DND-41 (cell line): ENCODE data around the gene EPN1.
"Not testable (repeated sequence)": the region's sequence is repeated elsewhere in the genome, so short reads cannot be mapped to it uniquely, and the experiment has no call there.

Experiments used
- ATAC-seq: fragments of 200-7000 bp; cut with Tn5 transposase; 3 replicates; pipeline ENCODE4 v1.9.1; 2021; ENCODE audit warnings: low read depth; ENCODE audit not compliant: insufficient read depth
- DNase-seq: peaks from one replicate; pipeline ENCODE4 v3.0.0-alpha.2; 2020
- H2AFZ ChIP-seq: 2 replicates; pipeline ENCODE4 v1.6.0; 2012; ENCODE audit warnings: low read depth, low read length
- H3K27ac ChIP-seq: 2 replicates; pipeline ENCODE4 v1.5.1; 2012; ENCODE audit warnings: low read length, inconsistent platforms
- H3K27me3 ChIP-seq: fragments of 200-600 bp; sonication (generic); 2 replicates; pipeline ENCODE4 v1.6.0; 2012; ENCODE audit warnings: low read length, mild to moderate bottlenecking, inconsistent platforms; ENCODE audit not compliant: insufficient read depth, poor library complexity
- H3K36me3 ChIP-seq: 2 replicates; pipeline ENCODE4 v1.5.1; 2012; ENCODE audit warnings: low read length, inconsistent platforms; ENCODE audit not compliant: insufficient read depth
- H3K4me1 ChIP-seq: 2 replicates; pipeline ENCODE4 v1.5.1; 2012; ENCODE audit warnings: mild to moderate bottlenecking, low read length; ENCODE audit not compliant: insufficient read depth
- H3K4me2 ChIP-seq: 2 replicates; pipeline ENCODE4 v1.6.0; 2012; ENCODE audit warnings: mild to moderate bottlenecking, moderate library complexity, low read length, inconsistent platforms; ENCODE audit not compliant: insufficient read depth
- H3K4me3 ChIP-seq, 2 experiments: fragments of 200-600 bp in 1 of 2; shearing (Covaris generic) in 1 of 2; 2 replicates each; pipeline ENCODE4 v1.5.1; 2012 to 2016; ENCODE audit warnings: inconsistent platforms in 2 of 2, low read length in 2 of 2, mild to moderate bottlenecking in 2 of 2, low read depth in 1 of 2, moderate library complexity in 1 of 2
- H3K79me2 ChIP-seq: 2 replicates; pipeline ENCODE4 v1.6.0; 2012; ENCODE audit warnings: low read length, inconsistent platforms; ENCODE audit not compliant: insufficient read depth
- H3K9ac ChIP-seq: 2 replicates; pipeline ENCODE4 v1.6.0; 2012; ENCODE audit warnings: low read depth, mild to moderate bottlenecking, inconsistent platforms, low read length, moderate library complexity
- H3K9me3 ChIP-seq: 2 replicates; pipeline ENCODE4 v1.5.1; 2012; ENCODE audit warnings: low read length, moderate library complexity, mild to moderate bottlenecking, inconsistent platforms; ENCODE audit not compliant: insufficient read depth, severe bottlenecking
- H4K20me1 ChIP-seq: 2 replicates; pipeline ENCODE4 v1.6.0; 2012; ENCODE audit warnings: low read length; ENCODE audit not compliant: insufficient read depth
- CTCF ChIP-seq: IDR thresholded peaks from 2 replicates; pipeline ENCODE4 v1.5.1; 2012; ENCODE audit warnings: borderline replicate concordance, low read length, moderate library complexity, mild to moderate bottlenecking; ENCODE audit not compliant: poor library complexity, severe bottlenecking; ENCODE audit errors: extremely low read depth
- EZH2 ChIP-seq: IDR thresholded peaks from 3 replicates; pipeline ENCODE4 v1.6.1; 2012; ENCODE audit warnings: borderline replicate concordance, low read depth, mild to moderate bottlenecking, moderate library complexity, low read length, inconsistent platforms; ENCODE audit not compliant: severe bottlenecking

Gene EPN1

DNA sequence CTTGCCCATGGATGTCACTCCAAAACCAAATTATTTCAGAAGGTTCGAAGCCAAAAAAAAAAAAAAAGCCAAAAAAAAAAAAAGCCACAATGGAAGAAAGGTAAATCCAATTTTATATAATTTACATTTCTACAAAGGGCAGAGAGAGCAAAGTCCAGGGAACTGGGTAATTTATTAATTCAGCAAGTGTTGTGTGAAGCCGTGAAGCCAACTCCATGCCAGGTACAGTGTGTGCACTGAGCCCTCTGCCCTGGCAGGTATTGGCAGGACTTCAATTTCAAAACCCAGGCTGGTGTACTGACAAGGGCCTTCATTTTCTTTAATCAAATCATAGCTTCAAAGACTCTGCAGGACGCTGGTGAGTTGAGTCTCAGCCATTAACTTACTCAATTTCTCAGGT, 78.4 kb downstream of the EPN1 start:
- Histone ChIP-seq H4K20me1 (no peaks in the 10 kb centered on the region), H3K4me2 (no peak overlapping the region), H3K27ac (no peak overlapping the region), H3K36me3 (no peaks in the 10 kb centered on the region), H3K9me3 (no peaks in the 10 kb centered on the region), H2AFZ (no peak overlapping the region), H3K4me1 (no peaks in the 10 kb centered on the region), H3K4me3 (no peak overlapping the region), H3K79me2 (no peaks in the 10 kb centered on the region), H3K27me3 (no peaks in the 10 kb centered on the region), H3K9ac (no peak overlapping the region)
- no peak for ATAC-seq
- DNase-seq: no peak
- no peak for TF ChIP-seq CTCF
- TF ChIP-seq EZH2: no peak

DNA sequence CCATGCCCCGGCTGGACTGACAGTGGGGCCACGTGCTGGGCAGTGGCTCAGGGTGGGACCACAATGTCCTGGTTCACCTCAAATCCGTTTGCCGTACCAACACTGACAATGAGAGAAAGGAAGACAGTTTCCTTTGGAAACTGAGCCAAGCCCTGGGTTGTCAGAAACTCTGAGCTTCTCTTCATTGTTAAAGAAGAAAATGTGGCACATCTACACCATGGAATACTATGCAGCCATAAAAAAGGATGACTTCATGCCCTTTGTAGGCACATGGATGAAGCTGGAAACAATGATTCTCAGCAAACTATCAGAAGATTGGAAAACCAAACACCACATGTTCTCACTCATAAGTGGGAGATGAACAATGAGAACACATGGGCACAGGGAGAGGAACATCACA, 81.8 kb downstream of the EPN1 start:
- H3K79me2 ChIP-seq, H3K36me3 ChIP-seq, H3K27me3 ChIP-seq, H2AFZ ChIP-seq, DNase-seq, H4K20me1 ChIP-seq, H3K4me2 ChIP-seq, H3K4me1 ChIP-seq, H3K9me3 ChIP-seq, H3K27ac ChIP-seq, ATAC-seq, H3K9ac ChIP-seq, H3K4me3 ChIP-seq: not testable (repeated sequence)

GRCh38 chr19:55758797-55759196, 83.8 kb downstream of the EPN1 start, which contains the start of gene RFPL4A:
Gene RFPL4A (plus strand): TSS chr19:55759097. CDS start chr19:55761801, 2,704 bp downstream.
- H2AFZ ChIP-seq, ATAC-seq, H3K9me3 ChIP-seq, H4K20me1 ChIP-seq, H3K4me2 ChIP-seq, H3K27ac ChIP-seq, H3K4me1 ChIP-seq, H3K4me3 ChIP-seq, H3K36me3 ChIP-seq, H3K9ac ChIP-seq, DNase-seq, H3K27me3 ChIP-seq, H3K79me2 ChIP-seq: not testable (repeated sequence)
